Left hindlimb (tissue), 1 donor: ENCODE results near the gene TNS1.

Experiments used
- DNase-seq: peaks from one replicate; pipeline ENCODE4 v3.0.0-alpha.2; 2018

Gene TNS1

DNA sequence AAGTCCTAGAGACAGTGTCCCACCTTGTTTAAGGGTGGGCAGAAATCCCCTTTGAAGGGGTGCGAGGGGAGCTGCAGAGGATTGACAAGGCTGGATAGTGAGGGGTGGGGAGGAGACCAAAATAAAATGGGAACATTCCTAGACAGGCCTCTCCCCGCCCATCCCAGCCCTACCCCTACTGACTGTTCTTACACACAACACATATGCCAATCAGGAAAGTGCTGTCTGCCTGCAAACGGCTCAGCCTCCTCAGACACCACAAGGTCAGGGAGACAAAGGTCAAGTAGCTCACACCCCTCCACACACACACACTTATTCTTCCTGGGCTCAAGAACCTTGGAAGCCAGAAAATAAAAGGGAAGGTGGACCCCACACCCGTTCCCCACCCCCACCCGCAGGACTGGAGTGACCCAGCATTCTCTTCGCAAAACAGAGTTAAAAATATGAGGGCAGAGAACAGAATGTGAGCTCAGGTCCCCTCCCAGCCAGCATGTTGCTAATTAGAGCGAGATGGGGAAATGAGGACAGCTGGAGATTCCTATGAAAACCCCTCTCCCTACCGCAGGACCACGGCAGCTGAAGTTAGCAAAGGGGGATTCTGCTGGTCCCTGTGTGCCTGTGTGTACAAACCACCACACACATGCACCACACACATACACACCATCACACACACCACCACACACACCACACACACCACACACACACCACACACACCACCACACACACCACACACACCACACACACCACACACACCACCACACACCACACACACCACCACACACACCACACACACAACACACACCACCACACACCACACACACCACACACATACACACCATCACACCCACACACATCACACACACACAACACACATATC, 197.8 kb downstream of the TNS1 start:
- DNase-seq, result no peak

DNA sequence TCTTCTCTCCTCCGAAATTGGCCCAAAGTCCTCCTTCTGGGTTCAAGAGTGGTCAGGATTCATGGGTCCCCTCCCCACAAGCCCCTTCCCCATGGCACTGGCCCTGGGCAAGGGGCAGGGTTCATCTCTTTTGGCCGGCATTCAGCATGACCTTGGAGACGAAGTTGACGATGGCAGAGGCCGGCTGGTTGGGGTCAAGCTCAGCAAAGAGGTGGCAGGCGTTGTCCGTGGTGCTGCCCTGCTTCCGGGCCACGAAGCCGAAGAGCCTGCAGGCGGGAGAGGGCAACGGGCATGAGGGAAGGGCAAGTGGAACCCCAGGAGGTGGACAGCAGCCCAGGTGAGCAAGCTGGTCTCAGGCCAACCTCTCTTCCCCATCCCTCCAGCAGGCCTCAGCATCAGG, 198.5 kb downstream of the TNS1 start:
- DNase-seq, result peak; percentile 29

DNA sequence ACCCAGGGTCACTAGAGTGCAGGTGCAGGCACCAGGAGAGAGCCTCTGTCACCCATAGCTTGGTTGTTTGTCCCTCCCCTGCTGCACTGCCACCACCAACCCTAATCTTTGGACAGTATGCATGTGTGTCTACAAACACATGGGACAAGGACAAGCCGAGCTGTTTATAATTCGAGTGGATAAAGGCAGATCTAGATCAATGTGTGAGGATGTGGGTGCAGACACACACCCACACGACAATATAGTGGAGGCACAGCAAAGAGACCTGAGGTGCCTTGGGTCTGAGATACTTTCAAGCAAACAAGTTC, 199.2 kb downstream of the TNS1 start:
- no peak for DNase-seq

DNA sequence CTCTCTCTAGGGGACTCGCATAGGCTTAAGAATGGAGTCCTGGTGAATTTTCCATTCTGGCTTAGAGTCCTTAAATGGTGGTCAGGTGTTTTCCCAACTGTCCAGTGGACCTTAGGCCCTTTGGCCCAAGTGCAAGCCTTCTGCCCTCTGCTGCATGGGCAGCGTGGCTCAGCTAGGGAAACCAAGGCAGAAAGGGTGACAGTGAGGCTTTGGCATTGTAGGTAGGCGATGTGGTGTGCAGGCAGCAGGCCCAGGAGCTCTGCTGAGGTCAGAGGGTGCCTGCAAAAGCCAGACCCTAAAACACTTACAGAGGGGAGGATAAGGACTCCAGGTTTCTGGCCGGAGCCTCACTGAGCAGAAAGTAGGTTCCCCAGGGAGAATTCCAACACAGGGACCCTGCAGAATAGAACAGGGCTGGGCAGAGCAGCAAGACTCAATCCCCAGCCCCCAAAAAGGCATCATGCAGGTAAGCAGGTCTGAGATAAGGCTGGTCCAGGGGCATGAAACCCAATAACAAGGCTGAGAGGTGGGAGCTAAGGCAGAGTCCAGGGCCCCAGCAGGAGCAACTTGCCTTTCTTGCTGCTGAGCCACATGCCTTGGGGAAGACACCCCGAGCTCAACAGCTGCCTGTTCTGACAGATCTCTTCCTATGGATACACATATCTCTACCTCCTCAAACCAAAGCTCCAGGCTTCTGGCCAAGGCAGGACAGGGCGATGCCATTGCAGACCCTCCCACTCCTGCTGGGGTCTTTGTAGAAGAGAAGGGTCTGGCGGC, 199.7 kb downstream of the TNS1 start:
- peak; percentile 15 for DNase-seq

DNA sequence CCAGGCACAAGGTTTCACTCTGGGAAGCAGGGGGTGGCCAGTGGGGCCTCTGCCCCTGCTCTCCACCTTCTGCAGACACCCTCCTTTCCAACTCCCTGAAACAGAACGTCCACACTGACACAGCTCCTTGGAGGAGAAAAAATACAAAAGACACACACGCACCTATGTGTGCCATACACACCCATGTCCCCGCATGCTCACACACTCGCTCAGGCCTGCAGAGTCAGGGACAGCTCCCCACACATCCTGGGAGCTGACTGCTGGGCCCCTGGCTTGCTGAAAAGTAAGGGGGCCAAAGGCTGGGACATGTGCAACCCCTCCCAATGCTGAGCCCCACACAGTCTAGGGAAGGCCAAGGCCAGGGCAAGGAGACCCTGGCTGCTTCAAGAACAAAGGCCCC, 200.5 kb downstream of the TNS1 start:
- peak; percentile 28 for DNase-seq

DNA sequence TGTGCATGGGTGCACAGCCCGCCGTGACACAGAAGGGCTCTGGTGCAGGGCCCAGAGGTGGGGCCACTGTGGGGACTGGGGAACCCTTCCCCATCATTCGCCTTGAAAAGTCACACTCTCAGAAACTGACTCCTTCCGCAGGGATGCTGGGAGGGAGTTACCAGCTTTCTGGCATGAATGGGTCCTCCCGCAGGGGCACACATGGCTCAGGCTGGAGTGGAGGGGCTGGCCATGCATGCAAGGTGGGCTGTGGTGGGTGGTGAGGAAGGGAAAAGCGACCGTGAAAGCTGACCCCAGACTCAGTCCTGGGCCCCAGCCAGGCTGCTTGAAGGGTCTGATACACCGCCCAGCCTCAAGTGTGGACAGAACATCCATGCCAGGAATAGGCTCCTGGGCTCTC, 201.1 kb downstream of the TNS1 start:
- DNase-seq, result peak; percentile 27

DNA sequence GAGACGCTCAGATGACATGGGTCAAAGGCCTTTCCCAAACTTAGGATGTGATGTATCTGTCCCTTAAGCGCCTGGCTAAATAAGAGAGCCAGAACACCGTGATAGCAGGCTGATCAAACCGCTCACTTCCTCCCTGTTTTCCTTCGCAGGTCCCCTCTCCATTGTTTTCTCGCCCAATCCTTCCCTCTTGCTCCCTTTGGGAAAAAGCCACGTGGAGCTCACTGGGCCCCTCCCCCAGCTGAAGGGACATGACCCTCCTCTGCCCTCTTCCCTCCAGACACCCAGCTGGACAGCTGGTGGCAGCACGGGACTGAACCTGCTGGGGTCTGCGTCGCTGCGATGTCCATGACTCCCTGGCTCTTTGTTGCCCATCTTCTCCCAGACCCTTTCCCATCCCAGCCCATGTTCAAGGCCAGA, 201.7 kb downstream of the TNS1 start:
- peak; percentile 40 for DNase-seq

DNA sequence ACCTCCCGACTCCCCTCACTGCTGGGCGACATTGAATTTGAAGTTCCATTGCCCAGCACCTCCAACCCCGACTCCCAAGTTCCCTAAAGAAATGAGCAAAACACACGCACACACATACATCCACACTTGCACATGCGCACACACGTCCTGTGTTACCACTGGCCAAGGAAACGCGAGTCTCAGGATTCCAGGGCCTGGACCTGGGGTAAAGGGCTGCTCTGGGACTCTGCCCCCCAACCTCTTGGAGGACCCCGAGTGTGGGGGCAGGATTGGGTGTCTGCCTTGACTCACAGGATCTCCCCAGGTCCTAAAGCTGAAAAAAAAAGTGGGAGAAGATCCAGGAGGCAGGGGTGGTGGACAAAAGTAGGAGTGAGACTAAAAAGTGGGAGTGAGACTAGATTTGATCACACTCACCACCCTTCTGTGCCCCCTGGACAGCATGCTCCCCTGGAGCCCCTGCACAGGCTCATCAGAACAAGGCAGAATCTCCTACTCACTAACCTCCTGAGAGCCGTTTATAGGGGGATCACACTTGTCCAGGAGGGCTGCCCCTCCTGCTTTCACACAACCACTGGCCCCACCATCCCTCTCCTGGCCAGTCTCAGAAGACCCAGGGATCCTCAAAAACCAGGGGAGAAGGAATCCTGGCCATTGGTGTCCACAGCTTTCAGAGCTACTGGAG, 202.2 kb downstream of the TNS1 start:
- DNase-seq, result peak; percentile 25

DNA sequence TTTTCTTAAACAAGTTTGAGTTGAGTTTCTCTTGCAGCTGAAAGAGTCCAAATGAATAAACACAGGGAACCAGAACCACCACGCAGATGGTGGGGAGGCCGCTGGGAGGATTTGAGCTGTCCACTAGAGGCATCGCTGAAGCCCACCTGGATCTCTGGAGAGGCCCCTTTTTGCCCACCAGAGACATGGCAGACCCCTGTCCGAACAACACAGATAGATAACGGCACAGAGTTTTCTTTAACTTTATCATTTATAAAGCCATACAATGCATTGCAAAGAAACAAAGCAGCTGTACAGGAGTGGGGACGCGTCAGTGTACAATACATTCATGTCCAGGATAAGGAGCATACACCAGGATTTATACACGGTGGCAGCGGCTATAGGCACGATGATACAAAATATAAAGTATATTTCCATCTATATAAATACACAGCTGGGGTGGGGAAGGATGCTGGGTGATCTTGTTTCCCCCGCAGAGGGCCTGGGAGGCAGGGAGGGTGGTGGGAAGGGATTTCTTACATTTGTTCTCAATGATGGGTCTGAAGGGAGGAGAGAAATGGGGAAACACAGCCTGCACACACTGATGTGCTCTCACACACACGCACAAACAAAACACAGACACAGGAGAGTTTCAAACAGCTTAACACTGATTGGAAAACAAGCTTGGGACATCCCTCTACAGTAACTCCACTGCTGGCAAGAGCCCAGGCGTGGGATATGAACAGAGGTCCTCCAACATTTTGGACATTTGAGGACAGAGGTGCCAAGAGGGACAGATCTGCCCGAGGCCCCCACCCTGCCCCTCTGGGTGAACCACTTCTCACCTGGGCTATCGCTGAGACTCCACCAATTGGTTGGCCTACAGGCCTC, 203.0 kb downstream of the TNS1 start:
- DNase-seq, result peak; percentile 8

DNA sequence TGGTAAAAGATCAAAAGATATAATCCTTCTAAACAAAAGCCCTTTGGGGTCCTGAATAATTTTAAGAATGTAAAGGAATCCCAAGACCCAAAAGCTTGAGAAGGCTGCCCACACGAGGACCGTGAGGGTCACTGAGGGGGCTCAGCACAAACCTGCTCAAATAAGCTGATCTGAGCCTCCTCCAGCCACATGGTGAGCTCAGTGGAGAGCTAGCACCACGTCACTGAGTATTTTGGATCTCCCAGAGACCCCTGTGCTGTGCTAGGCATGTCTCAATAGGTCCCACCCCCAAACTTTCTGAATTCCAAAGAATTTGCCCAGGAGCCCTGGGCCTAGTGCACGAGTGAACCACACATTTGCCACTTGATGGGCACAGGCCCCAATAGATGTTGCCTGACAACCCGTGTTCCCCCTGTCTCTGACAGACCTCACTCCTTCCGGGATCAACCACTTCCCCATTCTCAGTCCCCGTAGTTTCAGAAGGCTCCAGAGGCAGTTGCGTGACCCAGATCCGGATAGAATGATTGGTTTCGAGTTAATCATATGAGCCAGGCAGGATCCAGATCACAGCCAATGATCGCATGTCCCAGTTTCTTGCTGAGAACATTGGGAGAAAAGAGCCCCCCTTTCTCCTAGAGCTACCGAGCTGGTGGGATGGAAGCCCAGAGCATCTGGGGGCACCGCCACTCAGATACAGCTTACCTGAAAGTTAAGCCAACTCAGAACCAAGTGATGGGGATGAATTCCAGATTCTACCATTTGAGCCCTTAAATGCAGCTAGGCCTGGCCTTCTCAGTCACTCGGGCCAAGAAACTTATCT, 203.8 kb downstream of the TNS1 start:
- DNase-seq, result peak; percentile 38

DNA sequence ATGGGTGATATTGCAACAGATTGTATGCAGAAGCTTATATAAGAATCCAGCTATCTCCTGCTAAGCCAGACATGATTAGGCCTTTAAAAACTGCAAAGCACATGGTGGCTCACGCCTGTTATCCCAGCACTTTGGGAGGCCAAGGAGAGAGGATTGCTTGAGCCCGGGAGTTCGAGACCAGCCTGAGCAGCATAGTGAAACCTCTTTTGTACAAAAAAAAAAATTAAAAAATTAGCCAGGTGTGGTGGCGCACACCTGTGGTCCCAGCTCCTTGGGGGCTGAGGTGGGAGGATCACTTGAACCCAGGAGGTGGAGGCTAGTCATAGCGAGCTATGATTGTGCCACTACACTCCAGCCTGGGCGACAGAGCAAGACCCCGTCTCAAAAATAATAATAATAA, 204.6 kb downstream of the TNS1 start:
- peak; percentile 3 for DNase-seq

DNA sequence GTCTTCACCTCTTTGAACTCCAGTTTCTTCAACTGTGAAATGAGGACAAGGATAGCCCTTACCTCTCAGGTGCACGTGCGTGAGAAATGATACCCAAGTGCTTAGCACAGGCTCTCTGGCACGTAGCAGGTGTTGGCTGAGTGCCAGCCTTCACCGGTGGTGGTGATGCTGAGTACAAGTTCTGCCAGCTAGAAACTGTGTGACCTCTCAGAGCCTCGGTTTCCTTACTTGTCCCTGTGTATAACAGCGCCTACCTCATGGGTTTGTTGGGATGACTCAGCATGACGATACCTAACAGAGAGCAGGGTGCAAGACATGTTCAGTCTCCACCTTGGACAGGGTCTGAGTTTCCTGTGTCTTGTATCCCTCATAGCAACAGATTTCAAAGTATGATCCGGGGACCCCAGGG, 205.1 kb downstream of the TNS1 start:
- DNase-seq, result peak; percentile 12

DNA sequence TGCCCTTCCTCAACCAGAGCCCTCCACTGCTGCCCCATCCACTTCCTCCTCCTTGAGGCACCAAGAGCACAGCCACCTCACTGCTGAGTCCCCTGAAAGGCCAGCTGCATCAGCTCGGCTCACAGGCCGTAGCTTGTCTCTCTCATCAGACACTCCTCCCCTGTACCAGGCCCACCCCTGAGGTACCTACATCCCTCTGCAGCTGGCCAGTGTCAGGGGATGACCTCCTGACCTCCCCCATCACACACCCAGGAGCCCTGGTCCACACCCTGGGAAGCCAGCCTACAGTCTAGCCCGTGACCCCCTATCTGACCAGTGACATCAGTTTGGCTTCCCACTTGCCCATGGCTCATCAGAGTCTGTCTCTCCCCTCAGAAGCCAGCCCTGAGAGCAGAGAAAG, 205.6 kb downstream of the TNS1 start:
- peak; percentile 21 for DNase-seq

DNA sequence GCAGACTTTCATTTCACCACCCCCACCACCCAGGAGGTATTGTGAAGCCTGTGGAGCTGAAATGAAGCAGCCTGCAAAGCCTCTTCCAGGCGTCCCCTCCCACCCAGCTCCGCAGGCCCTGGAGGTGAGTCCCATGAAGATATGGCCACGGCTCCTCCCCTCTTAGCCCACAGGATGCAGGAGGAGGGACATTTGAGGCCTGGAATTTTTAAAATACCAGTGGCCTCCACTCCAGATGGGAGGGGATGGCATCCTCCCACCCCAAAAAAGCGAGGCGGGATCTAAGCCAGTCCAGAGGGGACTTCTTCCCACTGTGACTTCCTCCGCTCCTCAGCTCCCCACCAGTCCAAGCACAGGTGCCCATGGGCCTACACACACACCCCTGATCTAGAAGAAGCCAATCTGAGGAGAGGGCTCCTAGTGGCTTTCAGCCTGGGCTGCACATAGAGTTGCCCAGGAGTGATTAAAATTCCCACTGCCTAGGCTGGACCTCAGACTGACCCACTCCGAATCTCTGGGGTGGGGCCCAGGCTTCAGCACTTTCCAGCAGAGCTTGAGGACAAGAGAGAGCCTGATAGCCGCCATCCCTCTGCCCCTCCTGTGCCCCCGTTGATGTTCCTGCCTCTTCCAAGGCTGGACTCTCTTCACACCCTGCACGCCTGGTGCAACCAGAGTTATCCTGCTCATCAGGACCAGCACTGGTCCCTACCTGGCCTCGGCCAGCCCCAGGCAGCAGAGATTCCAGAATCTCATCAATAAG, 206.9 kb downstream of the TNS1 start:
- no peak for DNase-seq

DNA sequence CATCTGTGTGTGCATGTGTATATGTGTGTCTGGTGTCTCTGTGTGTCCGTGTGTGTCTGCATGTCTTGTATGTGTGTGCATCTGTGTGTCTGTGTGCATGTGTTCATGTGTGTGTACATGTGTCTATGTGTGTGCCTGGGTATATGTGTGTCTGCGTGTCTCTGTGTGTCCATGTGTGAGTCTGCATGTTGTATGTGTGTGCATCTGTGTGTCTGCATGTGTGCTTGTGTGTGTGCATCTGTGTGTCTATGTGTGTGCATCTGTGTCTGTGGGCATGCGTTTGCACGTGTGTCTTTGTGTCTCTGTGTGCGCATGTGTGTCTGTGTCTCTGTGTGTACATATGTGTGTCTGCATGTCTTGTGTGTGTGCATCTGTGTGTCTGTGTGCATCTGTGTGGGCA, 207.7 kb downstream of the TNS1 start:
- no peak for DNase-seq

DNA sequence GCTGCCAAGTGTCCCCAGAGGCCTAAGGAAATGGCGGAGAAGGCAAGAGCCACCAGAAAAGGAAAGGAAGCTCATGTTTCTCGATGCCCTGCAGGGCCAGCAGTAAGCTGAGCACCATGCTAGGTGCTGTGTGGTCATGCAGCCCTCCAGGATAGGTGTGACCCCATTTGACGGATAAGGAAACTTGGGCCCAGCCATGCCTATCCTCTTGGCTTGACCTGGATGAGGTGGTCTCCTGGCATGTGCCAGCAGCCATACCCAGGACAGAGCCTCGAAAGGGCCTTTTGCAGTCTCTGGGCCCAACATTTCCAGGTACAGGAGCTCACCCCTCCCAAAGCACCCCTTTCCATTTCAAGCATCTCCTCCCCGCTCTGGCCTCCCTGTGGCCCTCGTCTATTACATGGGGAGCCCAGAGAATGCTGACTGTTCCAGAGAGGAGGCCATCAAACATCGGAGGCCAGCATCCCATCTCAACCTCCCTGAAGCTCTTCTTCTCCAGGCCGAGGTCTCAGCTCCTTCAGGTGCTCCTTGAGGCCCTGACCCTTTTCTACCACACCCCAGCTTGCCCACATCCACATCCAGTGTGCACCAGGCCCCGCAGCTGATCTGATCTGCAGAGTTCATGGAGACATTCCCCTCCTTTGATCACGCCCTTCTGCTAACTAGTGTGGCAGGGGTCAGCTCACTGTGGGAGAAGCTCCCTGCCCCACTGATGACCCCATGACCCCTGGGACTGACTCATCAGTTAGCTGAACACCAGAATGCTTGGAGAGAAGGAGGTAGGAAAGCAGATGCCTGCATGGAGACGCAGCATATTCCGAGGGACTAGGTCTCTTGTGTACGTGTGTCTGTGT, 208.4 kb downstream of the TNS1 start:
- DNase-seq, result no peak

DNA sequence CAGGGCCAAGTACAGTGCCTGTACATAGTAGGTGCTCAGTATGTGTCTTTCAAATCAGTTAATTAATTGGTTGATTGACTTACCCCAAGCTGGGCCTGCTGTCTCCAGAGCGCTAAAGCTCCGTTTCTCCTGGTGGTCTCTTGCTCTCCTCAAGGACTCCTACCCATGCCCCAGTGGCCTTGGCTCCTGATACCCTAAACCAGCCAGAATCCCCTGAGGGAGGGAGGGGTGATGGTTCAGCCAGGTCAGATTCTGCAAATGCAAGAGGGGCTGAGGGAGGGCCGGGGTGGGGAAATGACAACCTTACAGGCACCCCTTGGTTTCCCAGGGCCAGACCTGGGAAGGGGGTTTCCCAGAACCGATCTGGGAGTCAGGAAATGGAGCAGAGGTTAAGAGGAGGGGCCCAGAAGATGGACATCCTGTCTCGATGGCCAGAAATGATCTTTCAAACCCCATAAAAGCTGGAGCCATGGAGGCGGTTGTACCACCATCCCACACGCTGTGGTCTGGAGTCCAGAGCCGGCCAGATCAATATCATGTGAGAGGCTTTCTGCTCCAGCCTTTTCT, 209.1 kb downstream of the TNS1 start:
- DNase-seq, result no peak

DNA sequence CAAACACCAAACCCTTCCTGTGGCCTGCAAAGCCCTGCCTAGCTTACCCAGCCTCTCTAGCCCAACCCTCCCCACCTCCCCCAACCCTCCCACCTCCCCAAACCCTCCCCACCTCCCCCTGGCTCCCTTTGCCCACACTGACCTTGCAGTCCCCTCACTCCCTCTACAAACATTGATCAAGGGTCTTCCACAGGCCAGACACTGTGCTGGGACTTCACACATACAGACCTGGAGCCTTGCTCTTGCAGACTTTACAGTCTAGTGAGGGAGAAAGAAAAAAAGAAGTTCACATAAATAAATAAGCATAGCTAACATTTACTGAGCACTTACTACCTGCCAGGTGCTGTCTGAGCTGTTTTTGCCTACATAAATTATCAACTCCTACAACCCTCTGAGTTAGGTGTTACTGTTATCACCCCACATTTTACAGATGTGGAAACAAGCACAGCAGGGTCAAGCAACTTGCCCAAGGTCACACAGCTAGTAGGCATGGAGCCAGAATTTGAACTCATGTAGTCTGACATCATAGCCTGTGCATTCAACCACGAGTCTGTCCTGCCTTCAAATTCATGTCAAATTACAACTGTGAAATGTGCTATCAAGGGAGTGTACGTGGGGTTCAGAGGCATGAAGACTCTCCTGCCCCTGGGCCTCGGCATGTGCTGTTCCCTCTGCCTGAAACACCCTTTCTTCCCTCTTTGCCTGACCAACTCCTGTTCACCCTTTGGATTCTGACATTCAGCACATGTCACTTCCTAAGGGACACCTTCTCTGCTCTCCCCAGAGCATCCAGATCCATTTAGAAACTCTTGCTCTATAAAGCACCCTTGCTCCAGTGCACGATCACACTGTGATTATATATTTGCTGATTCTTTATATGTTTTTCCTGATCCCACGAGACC, 209.9 kb downstream of the TNS1 start:
- DNase-seq, result no peak

DNA sequence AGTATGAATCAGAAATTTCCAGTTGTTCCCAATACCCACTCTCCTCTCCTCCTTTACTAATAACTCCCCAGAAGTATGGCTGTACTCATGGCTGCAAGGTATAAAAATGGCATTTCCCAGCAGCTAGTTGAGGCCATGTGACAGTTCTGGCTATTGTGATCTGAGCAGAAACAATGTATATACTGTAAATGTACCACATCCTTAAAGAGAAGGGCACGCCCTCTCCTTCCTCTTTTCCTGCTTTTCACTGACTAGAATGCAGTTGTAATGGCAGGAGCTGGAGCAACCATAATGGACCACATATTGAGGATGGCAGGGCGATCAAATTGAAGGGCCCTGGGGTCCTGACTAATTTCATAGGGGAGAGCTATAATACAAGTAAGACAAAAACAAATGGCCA, 211.2 kb downstream of the TNS1 start:
- no peak for DNase-seq
